ENCODE measurements around the gene GNG2.

GNG2 gene

DNA sequence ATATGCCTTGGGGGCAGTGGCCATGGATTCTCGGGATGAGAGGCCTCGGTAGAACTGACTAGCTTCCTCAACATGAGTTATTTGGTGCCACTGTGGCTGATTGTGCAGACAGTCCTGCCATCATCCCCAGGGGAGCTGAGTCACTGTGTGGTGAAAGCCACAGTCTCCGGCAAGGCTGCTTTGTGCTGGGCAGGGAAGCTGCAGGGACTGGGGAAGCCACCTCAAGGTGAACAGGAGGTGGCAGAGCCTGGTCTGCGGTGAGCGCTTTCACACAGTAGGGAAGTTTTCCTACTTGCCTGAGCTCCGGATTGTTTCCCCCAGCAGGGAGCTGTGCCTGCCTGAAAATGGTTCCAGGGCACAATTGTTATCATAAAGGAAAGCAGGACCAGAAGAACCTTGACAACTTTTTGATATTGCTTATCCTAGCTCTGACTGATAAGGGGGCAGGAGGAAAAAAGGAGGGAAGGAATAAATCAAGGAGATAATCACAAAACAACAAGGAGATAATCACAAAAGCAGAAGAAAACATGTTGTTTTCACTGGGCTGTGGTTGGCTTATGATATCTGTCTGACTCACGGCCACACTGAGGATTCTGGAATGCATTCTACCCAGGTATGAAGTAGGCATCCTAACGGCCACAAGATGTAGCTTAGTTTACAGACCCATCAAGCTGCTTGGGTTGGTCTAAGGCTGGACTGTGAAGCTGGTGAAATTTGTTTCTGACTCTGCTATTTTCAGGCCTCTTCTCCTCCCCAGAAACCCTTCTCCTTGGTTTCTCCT is 32.2 kb upstream of the GNG2 start:
- Histone ChIP-seq H3K36me3 (ENCODE audit: control insufficient read depth, insufficient read depth, low read length) (no peaks in the 10 kb centered on the region), H3K4me3 (replicated peaks; ENCODE audit: low read depth, low read length) (no peak overlapping the region), H3K27me3 (replicated peaks; ENCODE audit: control insufficient read depth, insufficient read depth, low read length) (no peaks in the 10 kb centered on the region)
- peak; percentile 52 for DNase-seq (ENCODE audit: extremely low read depth, insufficient read length)
- TF ChIP-seq, protein P1, sequence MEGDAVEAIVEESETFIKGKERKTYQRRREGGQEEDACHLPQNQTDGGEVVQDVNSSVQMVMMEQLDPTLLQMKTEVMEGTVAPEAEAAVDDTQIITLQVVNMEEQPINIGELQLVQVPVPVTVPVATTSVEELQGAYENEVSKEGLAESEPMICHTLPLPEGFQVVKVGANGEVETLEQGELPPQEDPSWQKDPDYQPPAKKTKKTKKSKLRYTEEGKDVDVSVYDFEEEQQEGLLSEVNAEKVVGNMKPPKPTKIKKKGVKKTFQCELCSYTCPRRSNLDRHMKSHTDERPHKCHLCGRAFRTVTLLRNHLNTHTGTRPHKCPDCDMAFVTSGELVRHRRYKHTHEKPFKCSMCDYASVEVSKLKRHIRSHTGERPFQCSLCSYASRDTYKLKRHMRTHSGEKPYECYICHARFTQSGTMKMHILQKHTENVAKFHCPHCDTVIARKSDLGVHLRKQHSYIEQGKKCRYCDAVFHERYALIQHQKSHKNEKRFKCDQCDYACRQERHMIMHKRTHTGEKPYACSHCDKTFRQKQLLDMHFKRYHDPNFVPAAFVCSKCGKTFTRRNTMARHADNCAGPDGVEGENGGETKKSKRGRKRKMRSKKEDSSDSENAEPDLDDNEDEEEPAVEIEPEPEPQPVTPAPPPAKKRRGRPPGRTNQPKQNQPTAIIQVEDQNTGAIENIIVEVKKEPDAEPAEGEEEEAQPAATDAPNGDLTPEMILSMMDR (IDR thresholded peaks at IDR 0.05; ENCODE audit: insufficient read depth, low read length, poor library complexity, severe bottlenecking) = no peak

DNA sequence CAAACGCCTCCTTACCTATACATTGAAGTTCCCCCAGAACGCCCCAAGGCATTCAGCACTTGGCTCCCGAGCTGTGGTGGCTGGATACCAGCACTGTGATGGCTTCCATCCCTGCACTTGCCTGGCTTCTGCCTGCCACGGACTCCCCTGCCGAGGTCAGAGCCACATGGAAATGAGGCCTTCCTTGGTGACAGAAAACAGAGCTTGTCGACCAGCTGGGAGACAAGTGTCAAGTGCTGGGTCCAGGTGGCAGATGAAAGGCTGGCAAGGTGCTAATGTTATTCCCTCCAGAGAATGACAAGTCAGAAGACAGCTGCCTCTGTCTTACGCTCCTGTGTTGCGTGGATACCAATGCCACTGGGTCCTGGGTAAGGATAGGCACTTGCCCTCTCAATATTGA is 26.2 kb upstream of the GNG2 start:
- no peaks in the 10 kb centered on the region for H3K27me3 ChIP-seq (replicated peaks; ENCODE audit: control insufficient read depth, insufficient read depth, low read length)
- TF ChIP-seq, protein P1 (IDR thresholded peaks at IDR 0.05; ENCODE audit: insufficient read depth, low read length, poor library complexity, severe bottlenecking) = no peak
- H3K36me3 ChIP-seq (ENCODE audit: control insufficient read depth, insufficient read depth, low read length) = no peaks in the 10 kb centered on the region
- H3K4me3 ChIP-seq (replicated peaks; ENCODE audit: low read depth, low read length) = no peak overlapping the region
- no peak for DNase-seq (ENCODE audit: extremely low read depth, insufficient read length)

DNA sequence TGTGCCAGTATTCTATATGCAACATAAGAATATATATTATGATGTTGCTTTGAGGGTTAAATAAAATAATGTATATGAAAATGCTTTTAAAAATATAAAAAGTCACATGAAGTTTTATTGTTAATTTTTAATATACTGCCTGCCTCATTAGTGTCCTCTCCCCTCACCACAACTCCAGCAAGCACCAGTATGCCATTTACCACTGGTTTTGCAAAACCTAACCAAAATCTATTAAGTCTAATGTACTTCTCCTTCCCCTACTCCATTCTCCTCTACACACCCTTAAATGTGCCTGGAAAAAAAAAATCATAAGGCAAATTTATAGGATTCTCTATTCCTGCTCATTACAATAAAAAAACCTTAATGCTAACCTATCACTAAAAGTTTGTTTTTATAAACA is 24.0 kb upstream of the GNG2 start:
- DNase-seq (ENCODE audit: extremely low read depth, insufficient read length) = no peak
- Histone ChIP-seq H3K36me3 (ENCODE audit: control insufficient read depth, insufficient read depth, low read length) (no peaks in the 10 kb centered on the region), H3K4me3 (replicated peaks; ENCODE audit: low read depth, low read length) (no peak overlapping the region), H3K27me3 (replicated peaks; ENCODE audit: control insufficient read depth, insufficient read depth, low read length) (no peaks in the 10 kb centered on the region)
- TF ChIP-seq, protein P1 (IDR thresholded peaks at IDR 0.05; ENCODE audit: insufficient read depth, low read length, poor library complexity, severe bottlenecking) = no peak

DNA sequence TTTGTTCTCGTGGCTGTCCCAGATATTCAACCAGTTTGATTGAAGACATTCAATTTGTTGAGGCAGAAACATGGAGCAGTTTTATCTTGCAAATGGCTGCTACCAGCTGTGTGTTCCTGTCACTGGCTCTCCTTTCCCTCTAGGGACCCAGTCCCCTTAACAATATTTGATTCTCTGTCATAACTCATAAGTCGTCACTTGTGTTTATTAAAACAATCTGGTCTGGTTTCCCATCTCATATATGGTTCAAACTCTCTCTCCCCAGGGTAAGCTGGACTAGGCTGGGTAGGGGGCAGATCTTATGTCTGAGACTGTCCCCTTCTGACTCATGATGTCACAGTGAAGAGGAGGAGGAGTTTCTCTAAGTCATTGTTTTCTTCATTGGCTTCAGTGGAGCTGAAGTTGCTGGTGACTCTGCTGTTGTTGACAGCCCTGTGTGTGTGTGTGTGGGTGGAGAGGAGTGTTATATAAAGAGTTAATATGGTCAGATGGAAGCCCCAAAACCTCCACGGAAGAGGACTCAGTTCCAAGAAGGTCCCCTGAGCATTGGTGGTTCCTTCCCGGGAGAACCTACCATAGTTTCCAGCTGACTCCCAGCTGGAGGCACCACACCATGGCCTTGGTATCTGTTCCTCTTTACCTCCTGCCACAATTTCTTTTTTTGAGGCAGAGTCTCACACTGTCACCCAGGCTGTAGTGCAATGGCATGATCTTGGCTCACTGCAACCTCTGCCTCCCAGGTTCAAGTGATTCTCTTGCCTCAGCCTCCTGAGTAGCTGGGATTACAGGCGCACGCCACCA is 16.1 kb upstream of the GNG2 start:
- no peak overlapping the region for H3K4me3 ChIP-seq (replicated peaks; ENCODE audit: low read depth, low read length)
- DNase-seq (ENCODE audit: extremely low read depth, insufficient read length) = peak; percentile 73
- no peaks in the 10 kb centered on the region for H3K36me3 ChIP-seq (ENCODE audit: control insufficient read depth, insufficient read depth, low read length)
- TF ChIP-seq, protein P1 (IDR thresholded peaks at IDR 0.05; ENCODE audit: insufficient read depth, low read length, poor library complexity, severe bottlenecking) = no peak
- no peaks in the 10 kb centered on the region for H3K27me3 ChIP-seq (replicated peaks; ENCODE audit: control insufficient read depth, insufficient read depth, low read length)

DNA sequence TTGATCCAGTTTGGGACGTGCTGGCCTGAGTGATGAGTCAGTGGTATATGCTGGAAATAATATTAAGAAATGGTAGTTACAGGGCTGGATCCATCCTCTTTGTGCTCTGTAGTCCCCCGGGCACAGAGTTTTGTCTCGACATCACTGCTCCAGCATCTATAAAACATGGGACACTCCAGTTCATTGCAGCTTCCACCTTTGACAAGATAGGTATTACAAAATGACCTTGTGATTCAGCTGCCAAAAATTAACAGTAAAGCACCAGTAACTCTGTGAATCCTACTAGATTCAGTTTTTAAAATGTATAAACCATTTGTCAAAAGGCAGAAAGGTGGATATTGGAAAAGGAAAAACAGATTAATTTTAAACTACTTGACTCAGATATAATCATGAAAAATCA is 14.6 kb upstream of the GNG2 start:
- Histone ChIP-seq H3K27me3 (replicated peaks; ENCODE audit: control insufficient read depth, insufficient read depth, low read length) (no peaks in the 10 kb centered on the region), H3K36me3 (ENCODE audit: control insufficient read depth, insufficient read depth, low read length) (no peaks in the 10 kb centered on the region), H3K4me3 (replicated peaks; ENCODE audit: low read depth, low read length) (no peak overlapping the region)
- TF ChIP-seq, protein P1 (IDR thresholded peaks at IDR 0.05; ENCODE audit: insufficient read depth, low read length, poor library complexity, severe bottlenecking) = no peak
- no peak for DNase-seq (ENCODE audit: extremely low read depth, insufficient read length)
